ENCODE measurements around the gene DDX25.

Gene DDX25

GRCh38 chr11:125939081-125939521, 34.8 kb downstream of the DDX25 start:
- no peak for DNase-seq

- no peak for DNase-seq
These were observed 35.8 kb downstream of the DDX25 start for GRCh38 chr11:125940145-125940544.

GRCh38 chr11:125941267-125941618, 36.9 kb downstream of the DDX25 start:
- DNase-seq, result no peak

- DNase-seq, result no peak
These were observed 37.6 kb downstream of the DDX25 start for GRCh38 chr11:125941619-125942611.

- DNase-seq, result no peak
These were observed 38.6 kb downstream of the DDX25 start for GRCh38 chr11:125942771-125943428.

GRCh38 chr11:125943661-125944349, 39.5 kb downstream of the DDX25 start:
- DNase-seq, result no peak

GRCh38 chr11:125944350-125945010, 40.2 kb downstream of the DDX25 start:
- no peak for DNase-seq

GRCh38 chr11:125945011-125945796, 40.9 kb downstream of the DDX25 start:
- DNase-seq, result no peak

- no peak for DNase-seq
These were observed 41.7 kb downstream of the DDX25 start, which contains the start of gene VSIG10L2 for GRCh38 chr11:125945797-125946520. TSS of gene VSIG10L2 (plus strand) at chr11:125946044. CDS start at chr11:125946056, 12 bp downstream.

GRCh38 chr11:125946712-125947418, 42.6 kb downstream of the DDX25 start:
- DNase-seq, result no peak

GRCh38 chr11:125947419-125948277, 43.3 kb downstream of the DDX25 start:
- DNase-seq, result no peak

GRCh38 chr11:125948278-125949051, 44.2 kb downstream of the DDX25 start:
- DNase-seq, result no peak

GRCh38 chr11:125949271-125950177, 45.2 kb downstream of the DDX25 start:
- no peak for DNase-seq

GRCh38 chr11:125950178-125950490, 45.8 kb downstream of the DDX25 start:
- no peak for DNase-seq

- no peak for DNase-seq
These were observed 46.7 kb downstream of the DDX25 start for GRCh38 chr11:125950696-125951651.

- DNase-seq, result no peak
These were observed 47.4 kb downstream of the DDX25 start for GRCh38 chr11:125951731-125952130.

GRCh38 chr11:125952559-125952958, 48.3 kb downstream of the DDX25 start:
- no peak for DNase-seq
